SU-DHL-6 (cell line): ENCODE data around the gene NKTR.
"Not testable (repeated sequence)": the region's sequence is repeated elsewhere in the genome, so short reads cannot be mapped to it uniquely, and the experiment has no call there.

ENCODE experiments used
- H2AFZ ChIP-seq: fragments of 200-600 bp; sonication (generic); 2 replicates; pipeline ENCODE4 v1.6.1; 2014; ENCODE audit warnings: low read depth, mild to moderate bottlenecking, moderate library complexity, mixed read lengths, antibody characterized with exemption, low read length; ENCODE audit not compliant: severe bottlenecking
- H3F3A ChIP-seq: fragments of 200-600 bp; shearing (Covaris generic); 2 replicates; pipeline ENCODE4 v1.6.0; 2016; ENCODE audit warnings: antibody characterized with exemption, mild to moderate bottlenecking; ENCODE audit not compliant: insufficient read depth
- H3K27ac ChIP-seq: fragments of 200-600 bp; sonication (generic); 2 replicates; pipeline ENCODE4 v1.5.1; 2016; ENCODE audit warnings: low read depth, mild to moderate bottlenecking, low read length, moderate library complexity, mixed read lengths
- H3K27me3 ChIP-seq: fragments of 200-600 bp; sonication (generic), shearing (Covaris generic); 2 replicates; pipeline ENCODE4 v1.6.0; 2014; ENCODE audit warnings: mild to moderate bottlenecking, low read length
- H3K36me3 ChIP-seq: fragments of 200-600 bp; sonication (generic); 2 replicates; pipeline ENCODE4 v1.6.1; 2014; ENCODE audit warnings: mild to moderate bottlenecking, low read length, mixed read lengths
- H3K4me2 ChIP-seq: fragments of 300-600, 200-600 bp; shearing (Covaris generic), sonication (generic); 2 replicates; pipeline ENCODE4 v1.6.0; 2014; ENCODE audit warnings: low read length, low read depth, mild to moderate bottlenecking; ENCODE audit not compliant: poor library complexity, severe bottlenecking
- H3K4me3 ChIP-seq: fragments of 200-600 bp; sonication (generic); 2 replicates; pipeline ENCODE4 v1.5.1; 2014; ENCODE audit warnings: antibody characterized with exemption, low read length, mild to moderate bottlenecking, mixed read lengths; ENCODE audit not compliant: insufficient read depth, poor library complexity, severe bottlenecking
- H3K79me2 ChIP-seq: fragments of 200-600 bp; sonication (generic); 2 replicates; pipeline ENCODE4 v1.6.1; 2014; ENCODE audit warnings: mild to moderate bottlenecking, low read length, moderate library complexity; ENCODE audit not compliant: insufficient read depth
- H3K9ac ChIP-seq: fragments of 200-600 bp; sonication (generic); 2 replicates; pipeline ENCODE4 v1.7.0; 2014; ENCODE audit warnings: mild to moderate bottlenecking, low read length
- H3K9me2 ChIP-seq: fragments of 200-600 bp; sonication (generic); replicated peaks from 2 replicates; pipeline ENCODE4 v1.6.1; 2014; ENCODE audit warnings: low read length; ENCODE audit not compliant: insufficient read depth
- H3K9me3 ChIP-seq: fragments of 200-600 bp; sonication (generic); 2 replicates; pipeline ENCODE4 v1.6.1; 2014; ENCODE audit warnings: low read length, mixed read lengths; ENCODE audit not compliant: insufficient read depth
- H4K20me1 ChIP-seq: fragments of 200-600 bp; sonication (generic); 2 replicates; pipeline ENCODE4 v1.6.1; 2014; ENCODE audit warnings: low read depth, mild to moderate bottlenecking, antibody characterized with exemption, low read length, moderate library complexity, mixed read lengths
- CTCF ChIP-seq: fragments of 200-600 bp; sonication (generic); IDR thresholded peaks from one replicate; pipeline ENCODE4 v1.5.1; 2017; ENCODE audit warnings: antibody characterized with exemption, mild to moderate bottlenecking, low read length, moderate library complexity; ENCODE audit not compliant: insufficient read depth, poor library complexity, severe bottlenecking
- EZH2phosphoT487 ChIP-seq: fragments of 200-600 bp; sonication (generic), shearing (Covaris generic); conservative IDR thresholded peaks from 2 replicates; pipeline ENCODE4 v1.6.1; 2018; ENCODE audit warnings: mild to moderate bottlenecking, antibody characterized with exemption, low read length, moderate library complexity, mixed read lengths

NKTR gene

DNA sequence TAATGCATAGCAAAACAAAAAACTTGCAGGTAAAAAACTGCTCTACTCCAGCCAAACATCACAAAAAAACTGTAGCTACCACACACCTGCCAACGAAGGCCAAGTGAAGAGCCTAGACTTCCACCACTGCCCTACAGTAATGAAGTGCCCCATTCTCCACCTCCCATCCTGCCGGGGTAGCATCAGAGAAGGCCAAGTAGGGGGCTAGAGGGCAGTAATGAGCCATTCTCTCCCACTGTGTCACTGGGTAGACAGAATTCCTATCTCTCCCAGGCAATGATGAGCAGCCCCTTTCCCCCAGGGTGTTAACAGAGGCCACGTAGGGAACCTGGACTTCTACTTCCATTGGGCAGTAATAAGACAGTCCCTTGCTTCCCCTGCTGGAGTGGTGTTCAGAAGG is 28.2 kb upstream of the NKTR start:
- Histone ChIP-seq H3K4me3 (no peak overlapping the region), H4K20me1 (no peaks in the 10 kb centered on the region), H3K9ac (no peak overlapping the region), H3K4me2 (no peak overlapping the region), H3K9me3 (no peaks in the 10 kb centered on the region), H3K27me3 (no peaks in the 10 kb centered on the region), H3K79me2 (peaks cover 8% of the 10 kb centered on the region), H3F3A (no peaks in the 10 kb centered on the region), H3K27ac (no peak overlapping the region), H3K36me3 (peaks cover 19% of the 10 kb centered on the region), H2AFZ (no peak overlapping the region), H3K9me2 (no peaks in the 10 kb centered on the region)
- TF ChIP-seq CTCF (peak; percentile 62), EZH2phosphoT487 (no peak)

GRCh38 chr3:42575137-42575741 is 25.2 kb upstream of the NKTR start:
- H3K9ac ChIP-seq: no peak overlapping the region
- H2AFZ ChIP-seq: no peak overlapping the region
- H4K20me1 ChIP-seq: no peaks in the 10 kb centered on the region
- H3K36me3 ChIP-seq: peaks cover 25% of the 10 kb centered on the region
- H3K9me3 ChIP-seq: no peaks in the 10 kb centered on the region
- no peak overlapping the region for H3K4me2 ChIP-seq
- H3K27me3 ChIP-seq: no peaks in the 10 kb centered on the region
- H3K79me2 ChIP-seq: peaks cover 8% of the 10 kb centered on the region
- TF ChIP-seq EZH2phosphoT487 (no peak), CTCF (no peak)
- H3K9me2 ChIP-seq: no peaks in the 10 kb centered on the region
- no peaks in the 10 kb centered on the region for H3F3A ChIP-seq
- H3K27ac ChIP-seq: no peak overlapping the region
- no peak overlapping the region for H3K4me3 ChIP-seq

- no peak overlapping the region for H3K4me3 ChIP-seq
- no peak overlapping the region for H2AFZ ChIP-seq
- H3K27me3 ChIP-seq: no peaks in the 10 kb centered on the region
- H3K36me3 ChIP-seq: peaks cover 25% of the 10 kb centered on the region
- no peak overlapping the region for H3K9ac ChIP-seq
- no peaks in the 10 kb centered on the region for H4K20me1 ChIP-seq
- H3K9me3 ChIP-seq: no peaks in the 10 kb centered on the region
- TF ChIP-seq CTCF (no peak), EZH2phosphoT487 (no peak)
- no peak overlapping the region for H3K27ac ChIP-seq
- H3K79me2 ChIP-seq: peaks cover 17% of the 10 kb centered on the region
- peaks cover 7% of the 10 kb centered on the region; the same call in 1 of the 2 replicates for H3F3A ChIP-seq
- no peaks in the 10 kb centered on the region for H3K9me2 ChIP-seq
- no peak overlapping the region for H3K4me2 ChIP-seq
These were observed 22.4 kb upstream of the NKTR start for GRCh38 chr3:42578054-42578453.

DNA sequence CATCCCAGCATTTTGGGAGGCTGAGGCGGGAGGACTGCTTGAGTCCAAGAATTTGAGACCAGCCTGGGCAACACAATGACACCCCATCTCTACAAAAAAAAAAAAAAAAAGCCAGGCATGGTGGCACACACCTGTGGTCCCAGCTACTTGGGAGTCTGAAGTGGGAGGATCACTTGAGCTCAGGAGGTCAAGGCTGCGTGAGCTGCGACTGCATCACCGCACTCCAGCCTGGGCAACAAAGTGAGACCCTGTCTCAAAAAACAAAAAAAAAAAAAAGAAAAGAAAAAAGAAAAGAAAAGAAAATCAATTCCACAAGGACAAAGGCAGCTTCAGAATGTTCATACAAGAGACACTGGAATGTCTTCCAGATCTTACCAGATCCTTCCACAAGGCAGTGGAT is 21.1 kb upstream of the NKTR start:
- not testable (repeated sequence) for H2AFZ ChIP-seq, H3F3A ChIP-seq, H3K4me3 ChIP-seq, H3K27me3 ChIP-seq, H3K9me2 ChIP-seq, H3K27ac ChIP-seq, H3K9me3 ChIP-seq, H3K9ac ChIP-seq, H4K20me1 ChIP-seq
- Histone ChIP-seq H3K4me2 (peak overlapping the region; percentile 95), H3K79me2 (peaks cover 27% of the 10 kb centered on the region), H3K36me3 (peaks cover 18% of the 10 kb centered on the region)
